ENCODE results near the gene RASAL2. TPM values are rescaled to one million over a fixed set of nuclear protein-coding genes. Genes with fewer than 3 reads are reported as not detected.

RASAL2 gene
- total RNA-seq, 1 donor from 2014 or later, result 57.5 TPM

- intact Hi-C loops (cut with DNase I), result no loop called here
- Histone ChIP-seq H3K27ac (no peak overlapping the region), H3K4me3 (no peak overlapping the region), H3K27me3 (no peaks in the 10 kb centered on the region), H3K36me3 (no peaks in the 10 kb centered on the region), H3K4me1 (no peaks in the 10 kb centered on the region), H3K9me3 (no peaks in the 10 kb centered on the region)
- DNase-seq (ENCODE audit: low spot score in 2 of 2), result no peak
- no peak for TF ChIP-seq CTCF (IDR thresholded peaks at IDR 0.05)
Observed at GRCh38 chr1:178232108-178232507, 138.2 kb downstream of the RASAL2 start.

- Histone ChIP-seq H3K27me3 (no peaks in the 10 kb centered on the region), H3K9me3 (no peaks in the 10 kb centered on the region), H3K36me3 (no peaks in the 10 kb centered on the region), H3K27ac (no peak overlapping the region), H3K4me3 (no peak overlapping the region), H3K4me1 (no peaks in the 10 kb centered on the region)
- intact Hi-C loops (cut with DNase I), result no loop called here
- DNase-seq (ENCODE audit: low spot score in 2 of 2), result no peak
- no peak for TF ChIP-seq CTCF (IDR thresholded peaks at IDR 0.05)
Observed at GRCh38 chr1:178232949-178233348, 139.0 kb downstream of the RASAL2 start.

GRCh38 chr1:178237121-178237520, 143.2 kb downstream of the RASAL2 start:
- TF ChIP-seq CTCF (IDR thresholded peaks at IDR 0.05), result no peak
- no peak for DNase-seq (ENCODE audit: low spot score in 2 of 2)
- intact Hi-C loops (cut with DNase I), result no loop called here

GRCh38 chr1:178238722-178239510, 145.0 kb downstream of the RASAL2 start:
- peaks cover 0 to 2% of the 10 kb centered on the region in 2 donors for H3K4me1 ChIP-seq
- no peaks in the 10 kb centered on the region for H3K36me3 ChIP-seq
- no peak overlapping the region for H3K4me3 ChIP-seq
- no peaks in the 10 kb centered on the region for H3K9me3 ChIP-seq
- H3K27me3 ChIP-seq, result no peaks in the 10 kb centered on the region
- no peak for TF ChIP-seq CTCF (IDR thresholded peaks at IDR 0.05)
- H3K27ac ChIP-seq, result no peak overlapping the region
- DNase-seq (ENCODE audit: low spot score in 2 of 2), result no peak
- intact Hi-C loops (cut with DNase I), result no loop called here

More at GRCh38 chr1:178237121-178237520, 143.2 kb downstream of the RASAL2 start:
- no peaks in the 10 kb centered on the region for H3K27me3 ChIP-seq
- H3K4me1 ChIP-seq, result peaks cover 0 to 2% of the 10 kb centered on the region in 2 donors
- H3K36me3 ChIP-seq, result no peaks in the 10 kb centered on the region
- no peak overlapping the region for H3K4me3 ChIP-seq
- H3K27ac ChIP-seq, result no peak overlapping the region
- H3K9me3 ChIP-seq, result no peaks in the 10 kb centered on the region

- TF ChIP-seq CTCF (IDR thresholded peaks at IDR 0.05), result no peak
- H3K27ac ChIP-seq, result no peak overlapping the region
- DNase-seq (ENCODE audit: low spot score in 2 of 2), result no peak
- H3K4me1 ChIP-seq, result peaks cover 0 to 2% of the 10 kb centered on the region in 2 donors
- no peaks in the 10 kb centered on the region for H3K9me3 ChIP-seq
- H3K36me3 ChIP-seq, result no peaks in the 10 kb centered on the region
- H3K4me3 ChIP-seq, result no peak overlapping the region
- no peaks in the 10 kb centered on the region for H3K27me3 ChIP-seq
- intact Hi-C loops (cut with DNase I), result no loop called here
Observed at GRCh38 chr1:178241057-178241456, 147.2 kb downstream of the RASAL2 start.

All from ascending aorta (tissue), 2 donors.